ENCODE data around the gene ZNF609. TPM values are rescaled to one million over a fixed set of nuclear protein-coding genes. Genes with fewer than 3 reads are reported as not detected.

Gene ZNF609
- total and polyA plus RNA-seq, 4 donors, result 4.6 to 18.1 (median 8.0) TPM

DNA sequence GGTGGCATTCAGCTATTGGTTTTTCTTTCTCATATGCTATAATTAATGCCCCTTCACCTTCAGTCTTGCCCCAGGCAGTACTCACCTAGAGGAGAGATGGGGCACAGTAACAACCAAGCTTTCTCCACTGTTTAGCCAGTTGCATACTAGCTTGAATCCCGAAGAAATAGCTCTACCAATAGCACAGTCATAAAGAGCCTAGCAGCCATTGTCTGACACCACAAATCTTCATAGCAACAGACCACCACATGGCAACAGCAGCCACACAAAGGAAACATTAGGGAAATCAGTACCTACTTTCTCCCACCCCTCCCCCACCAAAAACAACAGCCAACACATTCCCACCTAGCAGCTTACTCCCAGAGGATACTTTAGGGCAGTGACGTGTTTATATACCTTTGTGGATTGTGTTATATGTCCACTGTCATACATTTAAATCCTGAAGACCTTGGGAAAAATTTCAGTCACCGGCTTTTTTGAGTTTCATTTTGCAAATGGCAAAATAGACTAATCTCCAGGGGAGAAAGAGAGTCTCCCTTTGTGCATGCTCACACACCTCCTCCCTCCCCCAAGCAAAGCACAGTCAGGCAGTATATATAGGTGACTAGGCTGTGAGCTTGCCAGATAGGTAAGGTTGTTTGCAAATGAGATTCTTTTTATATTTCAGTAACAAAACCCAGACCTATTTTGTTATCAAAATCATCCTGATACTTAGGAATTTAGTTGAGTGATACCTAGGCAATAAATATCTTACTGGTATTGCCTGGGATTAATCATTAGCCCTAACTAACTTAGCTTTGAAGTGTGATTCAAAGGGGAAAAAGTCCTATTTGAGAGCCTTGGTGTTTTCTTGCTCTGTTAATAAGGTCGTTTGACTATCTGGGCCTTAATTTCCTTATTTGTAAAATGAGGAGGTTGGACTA lies 174.5 kb downstream of the ZNF609 start:
- Histone ChIP-seq H3K9me3 (ENCODE audit: control insufficient read depth in 4 of 4, low read length in 3 of 4) (no peaks in the 10 kb centered on the region), H3K4me1 (ENCODE audit: control insufficient read depth in 4 of 4, insufficient read depth in 4 of 4, low read length in 3 of 4) (peaks cover 14 to 30% (median 24%) of the 10 kb centered on the region in 4 donors), H3K9ac (ENCODE audit: low read depth in 1 of 2, low read length in 2 of 2) (no peak overlapping the region), H3K27ac (ENCODE audit: low read depth in 1 of 2, low read length in 2 of 2) (peak overlapping the region; percentile 9 to 47), H3K4me3 (ENCODE audit: low read depth in 1 of 3, low read length in 3 of 3) (no peak overlapping the region), H3K36me3 (ENCODE audit: control insufficient read depth in 4 of 4, insufficient read depth in 3 of 4, low read depth in 1 of 4, low read length in 3 of 4) (peaks cover 0 to 3% (median 3%) of the 10 kb centered on the region in 4 donors), H3K27me3 (ENCODE audit: control insufficient read depth in 4 of 4, insufficient read depth in 4 of 4, low read length in 3 of 4) (no peaks in the 10 kb centered on the region)
- TF ChIP-seq RAD21 (IDR thresholded peaks at IDR 0.05) (no peak), TAF1 (conservative IDR thresholded peaks at IDR 0.05) (no peak), RXRA (IDR thresholded peaks at IDR 0.05) (no peak), SP1 (IDR thresholded peaks at IDR 0.05) (no peak), NR2F2 (IDR thresholded peaks at IDR 0.05) (no peak), EGR1 (IDR thresholded peaks at IDR 0.05; ENCODE audit: low read depth in 2 of 2) (no peak), HNF4G (IDR thresholded peaks at IDR 0.05) (no peak), HNF4A (conservative IDR thresholded peaks at IDR 0.05) (no peak), FOXA2 (IDR thresholded peaks at IDR 0.05) (no peak)
- TF ChIP-seq, protein P1, sequence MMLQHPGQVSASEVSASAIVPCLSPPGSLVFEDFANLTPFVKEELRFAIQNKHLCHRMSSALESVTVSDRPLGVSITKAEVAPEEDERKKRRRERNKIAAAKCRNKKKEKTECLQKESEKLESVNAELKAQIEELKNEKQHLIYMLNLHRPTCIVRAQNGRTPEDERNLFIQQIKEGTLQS (IDR thresholded peaks at IDR 0.05), result no peak
- no peak for DNase-seq (ENCODE audit: low spot score)
- WGBS, result 38% methylated on average over 4 of the region's 4 CpGs

DNA sequence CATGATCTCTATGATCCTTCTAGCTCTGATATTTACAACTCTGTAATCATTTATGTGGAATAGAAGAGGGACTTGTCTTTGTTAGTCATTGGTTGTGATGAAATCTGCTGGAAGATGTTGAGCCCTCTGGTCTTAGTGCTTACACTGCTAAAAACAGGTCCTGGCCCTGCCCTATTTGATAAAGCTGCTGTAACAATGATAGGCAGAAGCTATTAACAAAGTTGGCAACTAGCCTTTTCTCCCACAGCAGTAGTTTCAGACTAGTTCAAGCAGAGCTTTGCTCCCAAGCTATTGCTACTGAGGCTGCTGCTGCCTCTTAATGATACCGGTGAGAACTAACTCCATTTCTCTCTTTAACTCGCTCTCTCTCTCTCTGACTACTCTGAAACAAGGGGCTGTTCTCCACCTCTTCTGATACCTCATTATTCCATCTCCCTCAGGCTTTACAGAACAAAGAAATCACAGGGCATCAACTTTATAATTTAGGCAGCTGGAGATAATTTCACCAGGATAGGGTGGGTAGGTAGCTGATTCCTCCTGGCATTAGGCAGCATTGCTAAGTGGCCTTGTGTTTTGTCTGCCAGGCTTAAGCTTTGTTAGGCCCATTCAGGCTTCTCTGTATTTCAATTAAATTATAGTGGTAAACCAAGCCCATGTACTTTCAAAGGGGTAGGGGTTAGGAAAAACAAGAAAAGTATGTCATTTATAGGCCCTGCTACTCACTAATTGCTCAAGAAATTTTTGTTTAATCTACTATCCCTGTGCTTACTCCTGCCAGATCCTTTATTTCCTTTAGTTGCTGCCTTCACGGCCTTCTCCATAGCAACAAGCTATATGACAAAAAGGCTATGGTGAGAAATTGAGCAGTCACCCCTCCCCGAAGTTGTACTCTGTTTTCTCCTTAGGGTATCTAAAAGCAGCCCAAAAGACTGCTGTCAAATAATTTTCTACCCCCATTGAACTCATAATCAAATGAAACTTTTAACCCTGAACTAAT lies 175.4 kb downstream of the ZNF609 start:
- H3K4me1 ChIP-seq (ENCODE audit: control insufficient read depth in 4 of 4, insufficient read depth in 4 of 4, low read length in 3 of 4), result peaks cover 16 to 34% (median 31%) of the 10 kb centered on the region in 4 donors
- H3K27ac ChIP-seq (ENCODE audit: low read depth in 1 of 2, low read length in 2 of 2), result peak overlapping the region; percentile 1 to 47
- H3K9ac ChIP-seq (ENCODE audit: low read depth in 1 of 2, low read length in 2 of 2), result no peak overlapping the region

More for the DNA sequence above, 175.4 kb downstream of the ZNF609 start:
- no peak for DNase-seq (ENCODE audit: low spot score)
- Histone ChIP-seq H3K4me3 (ENCODE audit: low read depth in 1 of 3, low read length in 3 of 3) (no peak overlapping the region), H3K9me3 (ENCODE audit: control insufficient read depth in 4 of 4, low read length in 3 of 4) (no peaks in the 10 kb centered on the region), H3K27me3 (ENCODE audit: control insufficient read depth in 4 of 4, insufficient read depth in 4 of 4, low read length in 3 of 4) (no peaks in the 10 kb centered on the region), H3K36me3 (ENCODE audit: control insufficient read depth in 4 of 4, insufficient read depth in 3 of 4, low read depth in 1 of 4, low read length in 3 of 4) (peaks cover 0 to 3% (median 3%) of the 10 kb centered on the region in 4 donors)
- TF ChIP-seq TAF1 (conservative IDR thresholded peaks at IDR 0.05), result no peak
- TF ChIP-seq RXRA (IDR thresholded peaks at IDR 0.05), result peak; percentile 34 to 57
- TF ChIP-seq JUND (IDR thresholded peaks at IDR 0.05), result peak; percentile 63 to 75
- TF ChIP-seq GABPA (IDR thresholded peaks at IDR 0.05 in 1 of 2, conservative IDR thresholded peaks at IDR 0.05 in 1 of 2), result no peak
- TF ChIP-seq RAD21 (IDR thresholded peaks at IDR 0.05), result peak; percentile 16 to 39
- TF ChIP-seq, protein P2, sequence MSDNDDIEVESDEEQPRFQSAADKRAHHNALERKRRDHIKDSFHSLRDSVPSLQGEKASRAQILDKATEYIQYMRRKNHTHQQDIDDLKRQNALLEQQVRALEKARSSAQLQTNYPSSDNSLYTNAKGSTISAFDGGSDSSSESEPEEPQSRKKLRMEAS (IDR thresholded peaks at IDR 0.05), result no peak
- TF ChIP-seq, protein P3, sequence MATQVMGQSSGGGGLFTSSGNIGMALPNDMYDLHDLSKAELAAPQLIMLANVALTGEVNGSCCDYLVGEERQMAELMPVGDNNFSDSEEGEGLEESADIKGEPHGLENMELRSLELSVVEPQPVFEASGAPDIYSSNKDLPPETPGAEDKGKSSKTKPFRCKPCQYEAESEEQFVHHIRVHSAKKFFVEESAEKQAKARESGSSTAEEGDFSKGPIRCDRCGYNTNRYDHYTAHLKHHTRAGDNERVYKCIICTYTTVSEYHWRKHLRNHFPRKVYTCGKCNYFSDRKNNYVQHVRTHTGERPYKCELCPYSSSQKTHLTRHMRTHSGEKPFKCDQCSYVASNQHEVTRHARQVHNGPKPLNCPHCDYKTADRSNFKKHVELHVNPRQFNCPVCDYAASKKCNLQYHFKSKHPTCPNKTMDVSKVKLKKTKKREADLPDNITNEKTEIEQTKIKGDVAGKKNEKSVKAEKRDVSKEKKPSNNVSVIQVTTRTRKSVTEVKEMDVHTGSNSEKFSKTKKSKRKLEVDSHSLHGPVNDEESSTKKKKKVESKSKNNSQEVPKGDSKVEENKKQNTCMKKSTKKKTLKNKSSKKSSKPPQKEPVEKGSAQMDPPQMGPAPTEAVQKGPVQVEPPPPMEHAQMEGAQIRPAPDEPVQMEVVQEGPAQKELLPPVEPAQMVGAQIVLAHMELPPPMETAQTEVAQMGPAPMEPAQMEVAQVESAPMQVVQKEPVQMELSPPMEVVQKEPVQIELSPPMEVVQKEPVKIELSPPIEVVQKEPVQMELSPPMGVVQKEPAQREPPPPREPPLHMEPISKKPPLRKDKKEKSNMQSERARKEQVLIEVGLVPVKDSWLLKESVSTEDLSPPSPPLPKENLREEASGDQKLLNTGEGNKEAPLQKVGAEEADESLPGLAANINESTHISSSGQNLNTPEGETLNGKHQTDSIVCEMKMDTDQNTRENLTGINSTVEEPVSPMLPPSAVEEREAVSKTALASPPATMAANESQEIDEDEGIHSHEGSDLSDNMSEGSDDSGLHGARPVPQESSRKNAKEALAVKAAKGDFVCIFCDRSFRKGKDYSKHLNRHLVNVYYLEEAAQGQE (IDR thresholded peaks at IDR 0.05), result peak; percentile 49
- peak; percentile 17 for TF ChIP-seq YY1 (IDR thresholded peaks at IDR 0.05)
- TF ChIP-seq EGR1 (IDR thresholded peaks at IDR 0.05; ENCODE audit: low read depth in 2 of 2), result no peak
- TF ChIP-seq, protein P4, sequence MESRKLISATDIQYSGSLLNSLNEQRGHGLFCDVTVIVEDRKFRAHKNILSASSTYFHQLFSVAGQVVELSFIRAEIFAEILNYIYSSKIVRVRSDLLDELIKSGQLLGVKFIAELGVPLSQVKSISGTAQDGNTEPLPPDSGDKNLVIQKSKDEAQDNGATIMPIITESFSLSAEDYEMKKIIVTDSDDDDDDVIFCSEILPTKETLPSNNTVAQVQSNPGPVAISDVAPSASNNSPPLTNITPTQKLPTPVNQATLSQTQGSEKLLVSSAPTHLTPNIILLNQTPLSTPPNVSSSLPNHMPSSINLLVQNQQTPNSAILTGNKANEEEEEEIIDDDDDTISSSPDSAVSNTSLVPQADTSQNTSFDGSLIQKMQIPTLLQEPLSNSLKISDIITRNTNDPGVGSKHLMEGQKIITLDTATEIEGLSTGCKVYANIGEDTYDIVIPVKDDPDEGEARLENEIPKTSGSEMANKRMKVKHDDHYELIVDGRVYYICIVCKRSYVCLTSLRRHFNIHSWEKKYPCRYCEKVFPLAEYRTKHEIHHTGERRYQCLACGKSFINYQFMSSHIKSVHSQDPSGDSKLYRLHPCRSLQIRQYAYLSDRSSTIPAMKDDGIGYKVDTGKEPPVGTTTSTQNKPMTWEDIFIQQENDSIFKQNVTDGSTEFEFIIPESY (IDR thresholded peaks at IDR 0.05), result no peak
- no peak for TF ChIP-seq SP1 (IDR thresholded peaks at IDR 0.05)
- TF ChIP-seq, protein P5, sequence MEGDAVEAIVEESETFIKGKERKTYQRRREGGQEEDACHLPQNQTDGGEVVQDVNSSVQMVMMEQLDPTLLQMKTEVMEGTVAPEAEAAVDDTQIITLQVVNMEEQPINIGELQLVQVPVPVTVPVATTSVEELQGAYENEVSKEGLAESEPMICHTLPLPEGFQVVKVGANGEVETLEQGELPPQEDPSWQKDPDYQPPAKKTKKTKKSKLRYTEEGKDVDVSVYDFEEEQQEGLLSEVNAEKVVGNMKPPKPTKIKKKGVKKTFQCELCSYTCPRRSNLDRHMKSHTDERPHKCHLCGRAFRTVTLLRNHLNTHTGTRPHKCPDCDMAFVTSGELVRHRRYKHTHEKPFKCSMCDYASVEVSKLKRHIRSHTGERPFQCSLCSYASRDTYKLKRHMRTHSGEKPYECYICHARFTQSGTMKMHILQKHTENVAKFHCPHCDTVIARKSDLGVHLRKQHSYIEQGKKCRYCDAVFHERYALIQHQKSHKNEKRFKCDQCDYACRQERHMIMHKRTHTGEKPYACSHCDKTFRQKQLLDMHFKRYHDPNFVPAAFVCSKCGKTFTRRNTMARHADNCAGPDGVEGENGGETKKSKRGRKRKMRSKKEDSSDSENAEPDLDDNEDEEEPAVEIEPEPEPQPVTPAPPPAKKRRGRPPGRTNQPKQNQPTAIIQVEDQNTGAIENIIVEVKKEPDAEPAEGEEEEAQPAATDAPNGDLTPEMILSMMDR (IDR thresholded peaks at IDR 0.05; ENCODE audit: low read depth, low read length, missing input control), result no peak
- peak; percentile 12 for TF ChIP-seq NR2F2 (IDR thresholded peaks at IDR 0.05)
- TF ChIP-seq FOXA2 (IDR thresholded peaks at IDR 0.05), result peak; percentile 47
- peak; percentile 50 to 52 for TF ChIP-seq HNF4A (conservative IDR thresholded peaks at IDR 0.05)
- no peak for TF ChIP-seq HNF4G (IDR thresholded peaks at IDR 0.05)
- TF ChIP-seq, protein P1 (IDR thresholded peaks at IDR 0.05), result no peak
- TF ChIP-seq FOXA1 (IDR thresholded peaks at IDR 0.05), result no peak
- 70% methylated on average over 4 of the region's 4 CpGs for WGBS

Measured in liver (tissue), 9 donors.